CD4-positive, alpha-beta T cell treated with Interleukin-15 for 4 hours (primary cell): ENCODE measurements around the gene CYP4F8.
"Not testable (repeated sequence)": the region's sequence is repeated elsewhere in the genome, so short reads cannot be mapped to it uniquely, and the experiment has no call there.

ENCODE experiments used
- DNase-seq: peaks from one replicate; pipeline ENCODE4 v3.0.0-alpha.2; 2020; ENCODE audit warnings: low spot score

Gene CYP4F8

DNA sequence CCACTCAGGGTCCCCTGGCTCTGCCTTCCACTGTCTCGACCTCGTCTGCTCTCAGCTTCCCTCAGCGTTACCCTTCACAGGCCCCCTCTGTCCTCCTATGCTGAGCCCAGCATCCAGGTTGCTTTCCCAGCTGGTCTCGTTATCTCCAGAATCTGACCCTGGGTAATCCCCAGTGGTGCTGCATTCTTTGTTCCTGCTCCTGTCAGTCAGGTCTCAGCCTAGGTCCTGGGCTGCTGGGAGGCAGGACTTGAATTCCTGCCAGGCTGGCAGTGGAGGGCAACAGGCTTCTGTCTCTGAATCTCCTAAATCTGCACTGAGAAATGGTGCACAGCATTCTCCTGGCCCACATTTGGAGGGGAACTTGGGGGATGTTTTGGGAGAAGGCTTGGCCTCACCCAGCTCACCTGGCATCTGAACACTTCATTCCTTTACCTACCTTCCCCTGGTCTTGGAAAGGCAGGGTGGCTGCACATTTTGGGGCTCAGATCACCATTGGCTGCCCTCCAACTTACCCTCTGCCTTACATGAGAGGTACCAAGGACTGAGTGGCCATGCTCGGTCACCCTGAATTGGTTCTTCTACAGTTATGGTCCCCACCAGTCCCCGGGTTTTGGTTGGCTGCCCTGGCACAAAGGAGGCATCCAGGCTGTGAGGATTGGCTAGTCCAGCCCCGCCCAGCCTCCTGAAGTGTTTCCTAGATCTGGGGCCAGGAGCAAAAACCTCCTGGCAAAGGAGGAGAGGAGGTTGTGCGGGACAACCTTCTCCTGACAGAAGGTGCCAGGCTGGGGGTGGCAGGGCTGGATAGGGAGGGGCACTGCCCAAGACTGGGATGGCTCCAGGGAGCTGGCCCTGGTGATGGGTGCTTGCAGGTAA is at the start of gene CYP4F8:
CYP4F8 (plus strand) TSS at position 712 of the 873 bp plus-strand sequence. CDS start 399 bp downstream, outside the sequence.
- DNase-seq: no peak

GRCh38 chr19:15570420-15570819 is 44.6 kb upstream of the CYP4F8 start:
- DNase-seq: no peak

GRCh38 chr19:15575406-15575805 is 39.6 kb upstream of the CYP4F8 start:
- no peak for DNase-seq

- DNase-seq: no peak
Observed at GRCh38 chr19:15576526-15577156, 38.4 kb upstream of the CYP4F8 start.

DNA sequence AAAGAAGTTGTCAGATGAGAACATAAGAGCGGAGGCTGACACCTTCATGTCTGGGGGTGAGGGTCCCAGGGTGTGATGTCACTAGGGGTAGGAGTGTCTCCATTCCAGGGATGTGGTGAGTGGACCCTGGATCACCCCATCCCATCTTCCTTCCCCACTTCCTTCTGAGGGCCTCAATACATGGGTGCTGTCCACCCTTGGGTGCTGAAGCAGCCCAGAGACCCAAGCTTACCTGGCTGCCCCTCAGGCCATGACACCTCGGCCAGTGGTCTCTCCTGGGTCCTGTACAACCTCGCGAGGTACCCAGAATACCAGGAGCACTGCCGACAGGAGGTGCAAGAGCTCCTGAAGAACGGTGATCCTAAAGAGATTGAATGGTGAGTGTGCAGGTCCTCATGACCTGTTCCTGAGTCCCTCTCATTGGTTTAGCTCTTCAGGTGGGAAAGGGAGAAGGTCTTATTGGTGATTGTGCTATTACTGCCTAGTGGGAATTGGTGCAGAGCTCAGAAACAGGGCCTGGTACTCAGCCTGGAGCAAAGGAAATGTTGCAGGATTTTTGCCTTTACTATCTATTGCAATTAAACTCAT is 37.7 kb upstream of the CYP4F8 start:
- no peak for DNase-seq

- DNase-seq: no peak
Observed at GRCh38 chr19:15583346-15583745, 31.7 kb upstream of the CYP4F8 start.

DNA sequence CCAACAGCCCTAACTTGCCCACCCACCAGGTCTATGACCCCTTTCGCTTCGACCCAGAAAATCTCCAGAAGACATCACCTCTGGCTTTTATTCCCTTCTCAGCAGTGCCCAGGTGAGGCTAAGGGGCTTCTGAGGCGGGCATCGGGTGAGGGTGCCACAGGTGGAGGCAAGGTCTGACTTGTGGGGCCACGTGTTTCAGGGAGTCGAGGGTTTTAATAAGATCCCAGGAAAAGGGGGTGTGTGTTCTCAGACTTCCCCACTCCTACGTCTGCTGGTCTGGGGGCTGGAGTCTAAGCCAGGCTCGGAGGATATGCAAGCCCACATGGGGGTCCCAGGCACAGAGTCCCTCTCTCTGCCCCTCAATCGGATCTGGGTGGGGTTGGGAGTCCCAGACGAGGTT is 30.9 kb upstream of the CYP4F8 start:
- no peak for DNase-seq

DNA sequence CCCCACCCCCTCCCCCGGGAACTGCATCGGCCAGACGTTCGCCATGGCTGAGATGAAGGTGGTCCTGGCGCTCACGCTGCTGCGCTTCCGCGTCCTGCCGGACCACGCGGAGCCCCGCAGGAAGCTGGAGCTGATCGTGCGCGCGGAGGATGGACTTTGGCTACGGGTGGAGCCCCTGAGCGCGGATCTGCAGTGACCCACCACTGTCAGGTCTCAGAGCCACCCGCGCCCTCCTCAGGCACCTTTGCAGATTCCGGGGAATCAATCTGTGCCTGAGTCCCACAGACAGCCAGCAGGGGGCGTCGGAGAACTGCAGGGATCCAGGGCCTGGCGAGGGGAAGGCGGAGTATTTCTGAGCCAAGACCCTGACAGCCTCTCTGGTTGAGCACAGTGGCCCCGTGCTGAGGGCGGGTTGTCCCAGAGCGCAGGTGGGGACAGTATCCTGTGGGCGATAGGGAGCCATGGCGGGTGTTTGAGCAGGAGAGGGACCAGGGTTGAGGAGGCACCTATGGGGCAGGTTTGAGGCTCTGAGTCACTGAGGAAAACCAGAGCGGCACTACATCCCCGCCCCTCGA is 30.4 kb upstream of the CYP4F8 start:
- peak; percentile 80 for DNase-seq

DNA sequence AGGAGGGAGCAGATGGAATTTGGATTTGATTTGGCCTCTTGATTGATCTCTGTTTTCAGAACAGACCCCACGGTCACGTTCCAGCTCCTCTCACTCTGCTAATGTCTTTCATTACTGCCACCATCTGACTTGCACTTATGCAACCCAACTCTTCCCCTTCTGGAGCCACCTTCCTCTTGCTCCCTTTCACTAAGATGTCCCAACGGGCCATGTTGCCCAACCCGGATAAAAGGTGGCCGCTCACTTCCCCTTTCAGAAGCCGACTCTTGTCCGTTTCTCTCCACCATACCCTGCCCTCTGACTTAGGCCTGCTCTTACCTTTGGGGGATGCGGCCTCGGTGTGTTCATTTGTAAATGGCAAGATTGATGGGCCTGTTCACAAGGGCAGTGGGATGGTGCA is 27.4 kb upstream of the CYP4F8 start:
- DNase-seq: no peak

GRCh38 chr19:15588265-15588664 is 26.8 kb upstream of the CYP4F8 start:
- DNase-seq: no peak

GRCh38 chr19:15589760-15590451 is 25.1 kb upstream of the CYP4F8 start:
- DNase-seq: no peak

GRCh38 chr19:15591796-15592195 is 23.2 kb upstream of the CYP4F8 start:
- no peak for DNase-seq

- not testable (repeated sequence) for DNase-seq
Observed at GRCh38 chr19:15592506-15592905, 22.5 kb upstream of the CYP4F8 start.

DNA sequence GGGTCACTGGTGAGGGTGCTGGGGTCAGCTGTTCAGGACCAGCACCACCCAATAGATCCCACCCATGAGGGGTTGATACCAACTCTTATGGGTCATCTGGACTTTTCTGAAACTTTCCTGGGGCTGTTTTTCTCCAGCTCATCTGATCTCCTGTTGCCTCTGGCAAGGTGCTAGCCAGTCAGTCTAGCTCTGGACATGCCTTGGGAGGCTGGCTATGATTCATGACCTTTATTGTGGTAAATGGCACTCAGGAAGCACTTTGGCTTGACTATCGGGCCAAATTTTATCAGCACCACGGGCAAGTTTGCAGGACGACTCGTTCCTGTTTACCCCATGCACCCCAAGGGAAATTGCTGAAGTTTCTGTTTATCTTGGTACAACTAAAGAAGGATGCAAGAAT is 21.3 kb upstream of the CYP4F8 start:
- not testable (repeated sequence) for DNase-seq

- no peak for DNase-seq
Observed at GRCh38 chr19:15595069-15595468, 19.9 kb upstream of the CYP4F8 start.

- DNase-seq: not testable (repeated sequence)
Observed at GRCh38 chr19:15607978-15608925, 6.8 kb upstream of the CYP4F8 start.

DNA sequence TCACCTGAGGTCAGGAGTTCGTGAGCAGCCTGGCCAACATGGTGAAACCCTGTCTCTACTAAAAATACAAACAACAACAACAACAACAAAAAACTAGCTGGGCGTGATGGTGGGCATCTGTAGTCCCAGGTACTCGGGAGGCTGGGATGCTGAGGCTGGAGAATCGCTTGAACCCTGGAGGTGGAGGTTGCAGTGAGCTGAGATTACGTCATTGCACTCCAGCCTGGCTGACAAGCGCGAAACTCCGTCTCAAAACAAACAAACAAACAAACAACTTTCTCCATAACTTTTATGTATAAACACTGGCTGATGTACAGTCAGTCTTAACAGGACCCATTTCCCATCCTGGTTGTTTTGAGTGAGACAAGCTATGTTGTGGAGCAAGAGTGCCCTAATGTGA is 5.8 kb upstream of the CYP4F8 start:
- no peak for DNase-seq

DNA sequence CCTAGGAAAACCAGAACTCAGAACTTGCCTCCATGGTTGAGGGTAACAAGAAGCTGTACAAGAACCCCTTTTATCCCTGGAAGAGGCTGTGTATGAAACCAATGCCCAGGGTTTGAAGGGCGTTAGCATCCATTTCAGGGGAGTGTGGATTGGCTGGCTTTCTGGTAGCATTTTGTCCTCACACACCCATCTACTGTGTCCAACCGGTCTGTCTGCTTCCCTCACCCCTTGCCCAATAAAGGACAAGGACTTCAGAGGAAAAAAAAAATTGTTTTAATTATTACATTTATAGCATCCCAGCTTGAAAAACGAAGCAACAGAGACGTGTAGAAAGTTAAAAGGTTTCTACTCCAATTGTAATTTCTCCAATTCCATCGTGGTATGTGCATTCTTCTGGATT is 2.7 kb upstream of the CYP4F8 start:
- DNase-seq: no peak

DNA sequence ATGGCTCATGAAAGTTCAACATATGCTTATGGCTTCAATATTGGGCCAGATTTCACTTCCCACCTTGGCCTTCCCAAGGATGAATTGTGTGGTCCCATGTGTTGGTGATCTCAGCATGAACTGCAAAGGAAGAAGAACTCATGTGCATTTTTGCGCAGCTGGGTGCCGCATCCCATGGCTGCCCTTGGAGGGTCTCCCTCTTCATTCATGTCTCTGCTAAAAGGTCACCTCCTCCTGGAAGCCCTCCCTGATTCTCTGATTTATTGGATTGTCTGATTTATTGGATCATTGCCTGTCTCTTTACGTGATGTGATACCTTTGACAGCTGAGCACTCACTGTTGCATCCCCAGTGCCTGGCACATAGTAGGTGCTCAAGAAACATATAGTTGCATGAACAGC is 1.7 kb upstream of the CYP4F8 start:
- no peak for DNase-seq

DNA sequence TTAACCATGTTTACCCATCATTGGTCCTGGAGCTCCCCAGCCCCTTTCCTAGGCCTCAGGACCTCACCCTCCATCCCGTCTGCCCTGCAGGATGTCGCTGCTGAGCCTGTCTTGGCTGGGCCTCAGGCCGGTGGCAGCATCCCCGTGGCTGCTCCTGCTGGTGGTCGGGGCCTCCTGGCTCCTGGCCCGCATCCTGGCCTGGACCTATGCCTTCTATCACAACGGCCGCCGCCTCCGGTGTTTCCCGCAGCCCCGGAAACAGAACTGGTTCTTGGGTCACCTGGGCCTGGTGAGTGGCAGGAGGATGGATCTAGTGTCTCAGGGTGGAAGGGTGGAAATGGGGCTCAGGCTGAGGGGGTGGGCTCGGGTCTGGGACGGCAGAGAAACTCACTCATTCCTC is 508 bp downstream of the CYP4F8 start:
- no peak for DNase-seq

- no peak for DNase-seq
Observed at GRCh38 chr19:15616183-15616582, 1.2 kb downstream of the CYP4F8 start.
